ENCODE measurements around the gene FOSL1. TPM values are rescaled to one million over a fixed set of nuclear protein-coding genes. Genes with fewer than 3 reads are reported as not detected.

Gene FOSL1
- total RNA-seq, 1 experiment from 2014 or later = 125 TPM

GRCh38 chr11:65855927-65856363 lies 44.2 kb downstream of the FOSL1 start:
- DNase-seq (ENCODE audit: low read depth, low spot score) (no peak), ATAC-seq (no peak)
- Histone ChIP-seq H3K4me2 (ENCODE audit: low read length) (peak overlapping the region; percentile 77), H2AFZ (ENCODE audit: low read depth, low read length, poor library complexity, severe bottlenecking) (no peak overlapping the region), H3K79me2 (ENCODE audit: insufficient read depth, low read length) (peaks cover 44% of the 10 kb centered on the region), H3K9ac (ENCODE audit: low read length) (peak overlapping the region; percentile 87; the same call in 1 of the 2 replicates), H4K20me1 (ENCODE audit: insufficient read depth) (peaks cover 15% of the 10 kb centered on the region; the same call in 1 of the 2 replicates), H3K27ac (ENCODE audit: low read depth, low read length) (0 out of 2 replicates have a peak overlapping the region, but pooled peaks have one; percentile 97), H3K4me3 (replicated peaks in 1 of 2; ENCODE audit: low read depth in 1 of 2, low read length in 2 of 2) (peak overlapping the region; percentile 85 to 100), H3K27me3 (ENCODE audit: insufficient read depth, low read length) (no peaks in the 10 kb centered on the region), H3K9me2 (ENCODE audit: insufficient read depth) (no peaks in the 10 kb centered on the region), H3K36me3 (ENCODE audit: control insufficient read depth in 1 of 2, insufficient read depth in 2 of 2, low read length in 2 of 2) (peaks cover 31 to 56% of the 10 kb centered on the region in 2 experiments), H3K9me3 (ENCODE audit: control insufficient read depth in 1 of 2, insufficient read depth in 1 of 2, low read depth in 1 of 2, low read length in 2 of 2) (no peaks in the 10 kb centered on the region; a peak in 1 of 4 replicates), H3K4me1 (ENCODE audit: control insufficient read depth in 1 of 2, insufficient read depth in 2 of 2, low read length in 2 of 2) (peaks cover 14 to 32% of the 10 kb centered on the region in 2 experiments)
- ChIA-PET RAD21 (ENCODE audit: low non-redundant PET in 1 of 2, low total read pairs in 2 of 2, uncharacterized antibody in 2 of 2, unreplicated experiment in 2 of 2) (no interaction called here), CTCF (no interaction called here), POLR2A (no interaction called here)
- BruUV-seq (replicated peaks) = no TSS peak
- intact Hi-C loops (cut with micrococcal nuclease) = no loop called here
- TF ChIP-seq POLR2AphosphoS5 (IDR thresholded peaks at IDR 0.05; ENCODE audit: low read depth, low read length) (no peak), SRF (IDR thresholded peaks at IDR 0.05; ENCODE audit: low read depth) (no peak), SP1 (IDR thresholded peaks at IDR 0.05; ENCODE audit: low read depth) (no peak)
- TF ChIP-seq, protein P1, sequence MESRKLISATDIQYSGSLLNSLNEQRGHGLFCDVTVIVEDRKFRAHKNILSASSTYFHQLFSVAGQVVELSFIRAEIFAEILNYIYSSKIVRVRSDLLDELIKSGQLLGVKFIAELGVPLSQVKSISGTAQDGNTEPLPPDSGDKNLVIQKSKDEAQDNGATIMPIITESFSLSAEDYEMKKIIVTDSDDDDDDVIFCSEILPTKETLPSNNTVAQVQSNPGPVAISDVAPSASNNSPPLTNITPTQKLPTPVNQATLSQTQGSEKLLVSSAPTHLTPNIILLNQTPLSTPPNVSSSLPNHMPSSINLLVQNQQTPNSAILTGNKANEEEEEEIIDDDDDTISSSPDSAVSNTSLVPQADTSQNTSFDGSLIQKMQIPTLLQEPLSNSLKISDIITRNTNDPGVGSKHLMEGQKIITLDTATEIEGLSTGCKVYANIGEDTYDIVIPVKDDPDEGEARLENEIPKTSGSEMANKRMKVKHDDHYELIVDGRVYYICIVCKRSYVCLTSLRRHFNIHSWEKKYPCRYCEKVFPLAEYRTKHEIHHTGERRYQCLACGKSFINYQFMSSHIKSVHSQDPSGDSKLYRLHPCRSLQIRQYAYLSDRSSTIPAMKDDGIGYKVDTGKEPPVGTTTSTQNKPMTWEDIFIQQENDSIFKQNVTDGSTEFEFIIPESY (IDR thresholded peaks at IDR 0.05; ENCODE audit: extremely low read depth, insufficient replicate concordance, low read length) = no peak
